NCI-H510A treated with DMSO at 0.1 percent for 48 hours (cell line): ENCODE data around the gene ABL1.

ENCODE experiments used
- DNase-seq: peaks from one replicate; lab custom pipeline; 2025; lab: John Stamatoyannopoulos, UW

The ABL1 gene

GRCh38 chr9:130932255-130933079 is 97.4 kb downstream of the ABL1 start:
- no peak for DNase-seq

GRCh38 chr9:130933114-130934046 is 98.3 kb downstream of the ABL1 start:
- no peak for DNase-seq

GRCh38 chr9:130934246-130934645 is 99.2 kb downstream of the ABL1 start:
- DNase-seq = no peak

- DNase-seq = no peak
Measured at GRCh38 chr9:130934702-130935647, 99.9 kb downstream of the ABL1 start.

- no peak for DNase-seq
Measured at GRCh38 chr9:130935648-130936271, 100.7 kb downstream of the ABL1 start.

- no peak for DNase-seq
Measured at GRCh38 chr9:130936285-130937117, 101.4 kb downstream of the ABL1 start.
